WI38 (cell line): ENCODE data around the gene RCVRN.

Source experiments
- H3K4me3 ChIP-seq: 2 replicates; pipeline ENCODE4 v1.5.1; 2011; ENCODE audit warnings: low read depth, mild to moderate bottlenecking, control low read depth, low read length
- TF ChIP-seq, protein P1 (sequence below): IDR thresholded peaks from 2 replicates; pipeline ENCODE4 v1.5.1; 2012; ENCODE audit warnings: low read depth, mild to moderate bottlenecking, control low read depth, low read length

Gene RCVRN

DNA sequence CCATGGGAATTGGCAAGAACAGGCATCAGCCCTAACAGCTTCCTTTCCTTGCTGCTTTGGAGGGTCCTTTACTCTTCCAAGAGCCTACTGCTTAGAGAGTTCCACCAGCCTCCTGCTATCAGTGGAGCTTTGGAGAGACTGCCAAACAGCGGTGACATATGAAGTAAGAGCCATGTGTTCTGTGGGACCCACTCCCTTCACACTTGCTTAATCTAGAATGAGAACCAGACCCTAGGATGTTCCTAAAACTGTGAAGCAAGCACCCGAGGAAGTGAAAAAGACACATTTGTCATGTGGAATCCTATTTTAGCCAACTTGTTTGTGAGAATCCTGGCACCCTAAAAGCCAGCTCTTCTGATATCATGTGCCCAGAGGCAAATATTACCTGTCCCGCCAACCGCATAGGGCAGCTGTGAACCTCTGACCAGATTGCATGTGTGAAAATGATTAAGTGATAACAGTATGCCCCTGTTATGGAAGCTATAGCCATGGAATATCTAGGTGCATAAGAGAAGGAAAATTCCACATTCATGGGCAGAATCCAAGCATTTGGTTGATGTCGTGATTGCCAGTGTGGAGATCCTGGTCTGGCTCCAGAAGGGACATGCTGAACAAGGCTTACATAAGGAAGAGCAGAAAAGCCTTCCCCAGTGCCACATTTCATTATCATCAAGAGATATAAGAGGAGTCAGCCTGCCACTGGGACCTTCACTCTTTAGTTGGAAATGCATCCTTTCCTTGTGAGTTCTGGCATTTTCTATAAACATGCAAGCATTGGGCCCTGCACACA is 18.7 kb downstream of the RCVRN start:
- no peak overlapping the region for H3K4me3 ChIP-seq
- TF ChIP-seq, protein P1, sequence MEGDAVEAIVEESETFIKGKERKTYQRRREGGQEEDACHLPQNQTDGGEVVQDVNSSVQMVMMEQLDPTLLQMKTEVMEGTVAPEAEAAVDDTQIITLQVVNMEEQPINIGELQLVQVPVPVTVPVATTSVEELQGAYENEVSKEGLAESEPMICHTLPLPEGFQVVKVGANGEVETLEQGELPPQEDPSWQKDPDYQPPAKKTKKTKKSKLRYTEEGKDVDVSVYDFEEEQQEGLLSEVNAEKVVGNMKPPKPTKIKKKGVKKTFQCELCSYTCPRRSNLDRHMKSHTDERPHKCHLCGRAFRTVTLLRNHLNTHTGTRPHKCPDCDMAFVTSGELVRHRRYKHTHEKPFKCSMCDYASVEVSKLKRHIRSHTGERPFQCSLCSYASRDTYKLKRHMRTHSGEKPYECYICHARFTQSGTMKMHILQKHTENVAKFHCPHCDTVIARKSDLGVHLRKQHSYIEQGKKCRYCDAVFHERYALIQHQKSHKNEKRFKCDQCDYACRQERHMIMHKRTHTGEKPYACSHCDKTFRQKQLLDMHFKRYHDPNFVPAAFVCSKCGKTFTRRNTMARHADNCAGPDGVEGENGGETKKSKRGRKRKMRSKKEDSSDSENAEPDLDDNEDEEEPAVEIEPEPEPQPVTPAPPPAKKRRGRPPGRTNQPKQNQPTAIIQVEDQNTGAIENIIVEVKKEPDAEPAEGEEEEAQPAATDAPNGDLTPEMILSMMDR = no peak

DNA sequence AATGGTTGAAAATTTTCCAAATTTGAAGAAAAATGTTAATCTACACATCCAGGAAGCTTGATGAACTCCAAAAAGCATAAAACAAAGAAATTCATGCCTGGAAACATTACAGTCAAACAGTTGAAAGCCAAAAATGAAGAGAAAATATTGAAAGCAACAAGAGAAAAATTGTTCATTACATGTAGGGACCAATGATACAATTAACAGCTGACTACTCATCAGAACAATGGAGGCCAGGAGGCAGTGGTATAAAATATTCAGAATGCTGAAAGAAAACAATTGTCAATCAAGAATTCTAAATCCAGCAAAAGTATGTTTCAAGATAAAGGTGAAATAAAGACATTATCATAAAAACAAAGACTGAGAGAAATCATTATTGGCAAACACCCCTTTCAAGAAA is 21.6 kb downstream of the RCVRN start:
- H3K4me3 ChIP-seq = no peak overlapping the region
- TF ChIP-seq, protein P1 = no peak

DNA sequence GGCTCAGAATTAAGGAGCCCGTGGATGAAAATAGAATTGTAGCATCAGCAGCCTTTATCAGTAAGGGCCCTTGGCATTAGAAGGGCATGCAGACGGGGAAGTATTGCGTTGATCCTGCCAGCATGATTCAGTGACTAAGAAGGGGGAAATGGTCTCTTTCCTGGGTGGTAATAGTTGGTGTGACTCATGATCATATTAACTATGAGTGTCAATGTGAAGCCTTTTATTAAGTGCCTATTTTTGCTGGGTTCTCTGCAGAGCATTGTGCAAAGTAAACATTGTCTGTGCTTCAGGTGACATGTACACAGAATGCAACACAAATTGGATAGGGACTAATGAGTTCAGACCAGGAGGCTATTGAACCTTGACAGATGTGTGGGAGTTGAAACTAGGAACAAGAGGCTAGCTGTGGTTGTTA is 24.5 kb downstream of the RCVRN start:
- TF ChIP-seq, protein P1 = no peak
- H3K4me3 ChIP-seq = no peak overlapping the region

DNA sequence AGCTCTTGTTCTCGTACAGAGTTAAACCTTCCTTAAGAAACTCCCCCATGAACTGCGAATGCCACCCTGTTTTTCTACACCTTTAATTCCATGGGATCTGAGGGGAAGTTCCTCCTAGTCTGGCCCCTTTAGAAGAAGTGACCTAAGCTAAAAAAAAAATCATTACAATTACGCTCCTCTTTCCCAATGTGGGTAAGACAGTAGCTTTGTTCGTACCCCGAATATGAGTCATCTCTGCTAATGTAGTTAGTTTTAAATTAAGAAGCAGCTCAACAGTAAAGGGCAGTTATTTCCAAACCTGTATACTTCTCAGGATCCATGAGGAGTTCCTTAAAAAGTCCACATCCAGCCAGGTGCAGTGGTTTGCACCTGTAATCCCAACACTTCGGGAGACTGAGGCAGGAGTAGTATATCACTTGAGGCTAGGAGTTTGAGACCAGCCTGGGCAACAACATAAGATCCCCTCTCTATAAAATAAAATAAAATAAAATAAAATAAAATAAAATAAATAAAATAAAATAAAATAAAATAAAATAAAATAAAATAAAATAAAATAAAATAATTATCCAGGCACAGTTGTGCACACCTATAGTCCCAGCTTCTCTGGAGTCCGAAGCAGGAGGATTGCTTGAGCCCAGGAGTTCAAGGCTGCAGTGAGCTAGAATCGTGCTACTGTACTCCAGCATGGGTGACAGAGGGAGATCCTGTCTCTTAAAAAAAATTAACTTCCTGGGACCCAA is 26.1 kb downstream of the RCVRN start:
- TF ChIP-seq, protein P1 = no peak
- no peak overlapping the region for H3K4me3 ChIP-seq

DNA sequence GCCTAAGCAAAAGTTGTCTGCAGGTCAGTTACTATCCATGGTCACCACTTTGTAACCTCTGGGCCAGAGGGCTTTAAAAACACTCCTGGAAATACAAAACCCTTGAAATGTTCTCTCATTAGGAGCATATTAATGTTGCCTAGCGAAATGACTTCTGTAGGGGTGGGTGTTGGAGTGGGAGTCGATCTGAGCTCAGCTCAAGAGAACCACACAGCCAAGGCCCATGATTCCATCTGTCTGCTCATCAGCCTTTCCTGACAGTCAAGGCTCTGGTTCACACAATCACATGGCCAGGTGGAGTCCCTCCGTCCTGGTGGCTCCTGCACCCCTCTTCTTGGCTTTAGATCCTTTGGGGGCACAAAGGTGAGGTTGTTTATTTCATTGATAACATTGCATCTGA is 26.7 kb downstream of the RCVRN start:
- no peak overlapping the region for H3K4me3 ChIP-seq
- TF ChIP-seq, protein P1 = no peak

DNA sequence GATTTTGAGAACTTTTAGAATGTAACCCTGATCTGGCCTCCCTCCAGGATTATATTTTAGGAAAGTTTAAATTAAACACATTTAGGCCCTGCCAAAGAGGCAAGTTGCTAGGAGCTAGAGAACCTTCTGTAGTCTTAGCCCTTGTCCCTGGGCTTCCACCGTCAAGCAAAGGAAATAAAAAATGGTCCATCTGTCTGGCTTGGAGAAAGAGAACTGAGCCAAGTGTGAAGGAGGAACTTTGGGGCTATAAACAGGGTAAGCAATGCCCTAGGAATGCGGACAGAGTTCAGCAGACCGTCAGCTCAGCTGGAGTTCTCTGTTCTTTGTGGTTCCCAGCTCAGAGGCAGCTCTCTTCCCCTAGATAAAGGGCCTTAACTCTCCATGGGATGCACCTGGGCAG is 29.6 kb downstream of the RCVRN start:
- TF ChIP-seq, protein P1 = no peak

DNA sequence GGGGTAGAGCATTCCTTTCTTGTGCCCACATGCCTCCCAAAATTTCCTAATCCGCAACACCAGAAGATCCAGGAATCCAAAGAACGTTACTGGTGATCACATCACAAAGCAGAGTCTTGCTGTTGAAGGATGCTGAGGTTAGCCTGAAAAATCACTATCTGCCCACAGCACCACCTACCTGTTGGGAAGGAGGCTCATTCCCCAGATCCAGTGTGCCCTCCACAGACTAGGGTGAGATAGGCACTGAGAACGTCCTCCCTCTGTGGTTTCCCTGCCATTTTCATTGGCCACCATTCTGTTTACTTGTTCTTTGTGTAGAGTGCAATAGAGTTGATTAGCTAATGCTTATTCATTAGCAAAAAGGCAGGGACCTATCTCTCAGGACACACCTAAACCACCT is 30.3 kb downstream of the RCVRN start:
- H3K4me3 ChIP-seq = no peak overlapping the region
- TF ChIP-seq, protein P1 = no peak

More for the DNA sequence above, 29.6 kb downstream of the RCVRN start:
- H3K4me3 ChIP-seq = no peak overlapping the region
